RWPE1 (cell line): ENCODE results near the gene MEGF11.

Experiments used
- CTCF ChIA-PET: fragments of 350-600 bp; sonication (Branson Sonifier 250); formaldehyde crosslinking; extraction: SDS; loops from one replicate; lab custom pipeline; 2021; lab: Yijun Ruan, JAX
- POLR2A ChIA-PET: fragments of 400-600 bp; formaldehyde crosslinking; extraction: SDS; loops from one replicate; lab custom pipeline; 2020; ENCODE audit warnings: antibody characterized with exemption; ENCODE audit not compliant: low non-redundant PET; lab: Yijun Ruan, JAX
- DNase-seq: peaks from one replicate; pipeline ENCODE4 v3.0.0; 2012; ENCODE audit warnings: low spot score
- H3K27ac ChIP-seq: fragments of 450-650 bp; 2 replicates; pipeline ENCODE4 v1.5.1; 2017
- CTCF ChIP-seq: fragments of 450-650 bp; conservative IDR thresholded peaks from 2 replicates; pipeline ENCODE4 v1.5.1; 2017; ENCODE audit warnings: low read depth, mild to moderate bottlenecking

MEGF11 gene

GRCh38 chr15:66151809-66152208 is 101.7 kb downstream of the MEGF11 start:
- POLR2A ChIA-PET, result no interaction called here
- CTCF ChIA-PET, result interaction anchor here (0.6 kb wide), 1 partner anchor 11 kb away, joined by 3 read pairs; no protein-coding TSS in a partner anchor
- no peak for DNase-seq
- no peak overlapping the region for H3K27ac ChIP-seq
- no peak for TF ChIP-seq CTCF

GRCh38 chr15:66149871-66150270 is 103.7 kb downstream of the MEGF11 start:
- DNase-seq, result no peak
- POLR2A ChIA-PET, result no interaction called here
- TF ChIP-seq CTCF, result no peak

GRCh38 chr15:66148187-66148586 is 105.4 kb downstream of the MEGF11 start:
- DNase-seq, result no peak
- TF ChIP-seq CTCF, result no peak
- POLR2A ChIA-PET, result no interaction called here
- H3K27ac ChIP-seq, result no peak overlapping the region
- CTCF ChIA-PET, result no interaction called here

More at GRCh38 chr15:66149871-66150270, 103.7 kb downstream of the MEGF11 start:
- no peak overlapping the region for H3K27ac ChIP-seq
- CTCF ChIA-PET, result no interaction called here

GRCh38 chr15:66147440-66147839 is 106.1 kb downstream of the MEGF11 start:
- ChIA-PET CTCF (no interaction called here), POLR2A (no interaction called here)
- no peak overlapping the region for H3K27ac ChIP-seq
- DNase-seq, result no peak
- TF ChIP-seq CTCF, result no peak

- POLR2A ChIA-PET, result no interaction called here
- no peak for TF ChIP-seq CTCF
- CTCF ChIA-PET, result interaction anchor here (0.7 kb wide), 1 partner anchor 141 kb away, joined by 5 read pairs; no protein-coding TSS in a partner anchor
- no peak overlapping the region for H3K27ac ChIP-seq
- DNase-seq, result no peak
These were observed 107.8 kb downstream of the MEGF11 start for GRCh38 chr15:66145726-66146182.

GRCh38 chr15:66144978-66145725 is 108.4 kb downstream of the MEGF11 start:
- DNase-seq, result no peak
- no peak overlapping the region for H3K27ac ChIP-seq
- no peak for TF ChIP-seq CTCF
- CTCF ChIA-PET, result interaction anchor here (0.6 to 0.7 kb wide), 3 partner anchors 13 to 507 kb away, joined by 4 to 8 read pairs (median 5); no protein-coding TSS in a partner anchor
- POLR2A ChIA-PET, result no interaction called here
